ENCODE data around the gene SHISA8.

Gene SHISA8

GRCh38 chr22:41913842-41914534, 886 bp downstream of the SHISA8 start:
- DNase-seq: no peak

GRCh38 chr22:41913040-41913719, 1.7 kb downstream of the SHISA8 start:
- no peak for DNase-seq

- DNase-seq: no peak
Observed at GRCh38 chr22:41912338-41913039, 2.4 kb downstream of the SHISA8 start.

GRCh38 chr22:41911001-41911611, 3.8 kb downstream of the SHISA8 start:
- DNase-seq: no peak

- no peak for DNase-seq
Observed at GRCh38 chr22:41910050-41911000, 4.5 kb downstream of the SHISA8 start.

GRCh38 chr22:41909310-41910049, 5.4 kb downstream of the SHISA8 start:
- DNase-seq: no peak

- DNase-seq: no peak
Observed at GRCh38 chr22:41908411-41909309, 6.2 kb downstream of the SHISA8 start.

- DNase-seq: no peak
Observed at GRCh38 chr22:41907436-41908401, 7.2 kb downstream of the SHISA8 start.

- DNase-seq: no peak
Observed at GRCh38 chr22:41906822-41907221, 8.1 kb downstream of the SHISA8 start.

GRCh38 chr22:41905411-41906202, 9.3 kb downstream of the SHISA8 start:
- no peak for DNase-seq

- no peak for DNase-seq
Observed at GRCh38 chr22:41904450-41905410, 10.1 kb downstream of the SHISA8 start.

- DNase-seq: peak; percentile 70
Observed at GRCh38 chr22:41902932-41903421, 11.9 kb downstream of the SHISA8 start.

GRCh38 chr22:41902016-41902415, 12.9 kb downstream of the SHISA8 start:
- DNase-seq: no peak

- no peak for DNase-seq
Observed at GRCh38 chr22:41900652-41901312, 14.1 kb downstream of the SHISA8 start.

GRCh38 chr22:41899992-41900651, 14.8 kb downstream of the SHISA8 start:
- no peak for DNase-seq

GRCh38 chr22:41899110-41899509, 15.8 kb downstream of the SHISA8 start:
- DNase-seq: no peak

All from NCI-H1092 (cell line).